Femur (tissue), 1 donor: ENCODE data around the gene LRRK2.
"Not testable (repeated sequence)": the region's sequence is repeated elsewhere in the genome, so short reads cannot be mapped to it uniquely, and the experiment has no call there.

Source experiments
- DNase-seq: peaks from one replicate; pipeline ENCODE4 v3.0.0-alpha.2; 2017

Gene LRRK2

GRCh38 chr12:40250652-40251051 lies 25.9 kb downstream of the LRRK2 start:
- not testable (repeated sequence) for DNase-seq

DNA sequence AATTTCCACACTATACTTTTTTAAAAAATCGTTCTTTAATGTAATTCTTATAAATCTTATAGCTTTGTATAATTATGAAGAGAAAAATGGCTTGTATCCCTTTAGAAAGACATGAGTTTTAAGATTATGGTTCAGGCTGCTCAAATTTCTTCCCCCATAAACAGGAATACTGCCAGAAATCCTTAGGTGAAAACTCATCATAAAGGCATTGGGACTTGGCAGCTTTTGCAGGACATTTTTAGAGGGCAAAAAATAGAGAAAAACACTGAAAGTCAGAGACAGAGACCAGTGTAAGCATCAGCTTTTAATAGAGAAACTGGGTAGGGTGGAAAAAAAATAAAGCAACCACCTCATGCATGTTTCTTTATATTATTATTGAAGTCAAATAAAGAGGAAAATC lies 29.1 kb downstream of the LRRK2 start:
- no peak for DNase-seq

DNA sequence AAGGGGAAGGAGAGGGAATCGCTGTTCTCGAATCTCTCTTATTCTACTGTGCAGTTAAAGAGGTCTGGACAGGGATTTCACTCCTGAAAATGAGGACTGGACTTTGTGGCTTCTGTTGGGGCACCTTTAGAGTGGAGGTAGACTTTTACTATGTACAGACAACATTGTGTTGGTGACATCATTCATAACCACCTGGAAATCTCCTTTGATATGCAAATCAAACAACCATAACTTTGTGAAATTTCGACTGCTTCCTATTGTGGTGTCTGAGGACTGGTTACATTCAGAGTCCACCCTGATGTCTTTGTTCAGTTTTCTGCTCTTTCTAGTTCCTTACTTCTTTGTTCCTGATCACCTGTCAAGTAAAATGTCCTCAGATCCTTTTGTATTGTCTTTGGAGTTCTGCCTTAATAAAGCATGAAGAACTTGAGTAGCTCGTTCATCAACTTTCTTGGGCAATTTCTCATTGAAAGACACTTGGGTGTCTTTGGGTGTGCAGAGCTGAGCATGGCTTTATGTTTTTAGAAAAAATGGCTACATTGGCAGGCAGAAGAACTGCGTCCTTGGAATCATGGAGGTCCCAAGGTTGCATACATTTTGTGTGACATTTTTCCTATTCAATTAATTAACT lies 29.8 kb downstream of the LRRK2 start:
- no peak for DNase-seq

DNA sequence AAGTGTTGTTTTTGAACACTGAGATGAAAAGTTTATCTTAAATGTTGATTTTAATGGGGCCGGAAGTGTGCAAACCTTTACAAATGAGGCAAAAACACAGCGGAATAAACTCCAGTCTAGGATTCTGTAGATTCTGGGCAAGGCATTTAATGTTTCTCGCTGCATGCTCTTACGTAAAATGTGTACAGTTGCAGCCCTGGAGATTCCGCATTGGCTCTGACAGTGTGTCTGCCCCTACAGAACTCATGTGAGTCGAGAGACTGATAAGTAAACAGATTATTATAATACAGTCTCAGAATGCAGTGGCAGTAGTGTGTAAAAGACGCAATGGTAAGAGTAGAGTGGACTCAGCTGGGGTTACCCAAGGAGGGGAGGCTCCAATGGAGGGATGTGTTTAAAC lies 33.6 kb downstream of the LRRK2 start:
- no peak for DNase-seq

- no peak for DNase-seq
Observed at GRCh38 chr12:40261937-40262336, 37.1 kb downstream of the LRRK2 start.

- DNase-seq: no peak
Observed at GRCh38 chr12:40262657-40263056, 37.9 kb downstream of the LRRK2 start.

DNA sequence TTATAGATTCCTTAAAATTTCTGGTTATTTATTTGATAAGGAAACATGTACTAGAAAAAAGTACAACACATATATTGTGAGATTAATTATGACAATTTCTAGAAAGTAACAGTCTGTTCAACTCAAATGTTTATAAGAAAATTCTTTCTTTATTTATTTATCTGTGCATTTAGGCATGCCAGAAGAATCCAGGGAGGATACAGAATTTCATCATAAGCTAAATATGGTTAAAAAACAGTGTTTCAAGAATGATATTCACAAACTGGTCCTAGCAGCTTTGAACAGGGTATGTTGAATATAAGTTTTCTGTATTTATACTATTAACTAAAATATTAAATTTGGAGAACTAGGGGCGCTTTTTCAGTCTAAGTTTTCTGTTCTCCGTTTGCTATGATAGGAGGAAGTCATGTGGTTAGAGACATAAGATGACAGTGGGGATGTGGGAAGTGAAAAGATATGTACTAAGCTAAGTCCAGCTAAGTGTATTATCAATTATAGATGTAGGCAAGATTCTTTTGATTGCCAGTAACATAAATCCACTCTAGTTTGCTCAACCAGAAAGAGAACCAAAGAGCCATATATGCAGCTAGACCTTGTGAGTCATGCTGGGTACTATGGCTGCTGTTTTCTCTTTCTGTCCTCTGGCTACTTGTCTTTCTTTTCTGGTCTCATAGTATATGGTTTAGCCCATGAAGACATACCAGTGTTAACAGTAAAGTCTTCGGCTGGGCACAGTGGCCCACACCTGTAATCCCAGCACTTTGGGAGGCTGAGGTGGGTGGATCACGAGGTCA lies 39.0 kb downstream of the LRRK2 start:
- DNase-seq: no peak

- DNase-seq: no peak
Observed at GRCh38 chr12:40271981-40272664, 47.3 kb downstream of the LRRK2 start.

DNA sequence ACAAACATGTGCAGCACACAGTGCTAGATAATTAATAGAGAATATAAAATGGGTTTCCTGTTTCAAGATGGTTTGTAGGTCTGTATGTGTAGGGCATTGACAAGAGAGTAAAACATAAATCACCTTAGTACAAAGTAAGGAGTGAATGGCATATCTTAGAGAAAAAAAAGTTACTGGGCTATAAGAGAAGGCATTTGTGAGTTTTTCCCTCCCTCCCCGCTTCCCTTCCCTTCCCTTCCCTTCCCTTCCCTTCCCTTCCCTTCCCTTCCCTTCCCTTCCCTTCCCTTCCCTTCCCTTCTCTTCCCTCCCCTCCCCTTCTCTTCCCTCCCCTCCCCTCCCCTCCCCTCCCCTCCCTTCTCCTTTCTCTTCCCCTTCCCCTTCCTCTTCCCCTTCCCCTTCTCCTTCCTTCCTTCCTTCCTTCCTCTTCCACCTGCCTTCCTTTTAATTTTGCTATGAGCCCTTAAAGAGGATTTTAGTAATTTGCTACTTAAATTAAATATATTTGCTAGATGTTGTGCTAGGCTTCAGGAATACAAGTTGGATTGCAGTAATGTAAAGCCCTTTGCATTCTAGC lies 57.1 kb downstream of the LRRK2 start:
- DNase-seq: no peak

DNA sequence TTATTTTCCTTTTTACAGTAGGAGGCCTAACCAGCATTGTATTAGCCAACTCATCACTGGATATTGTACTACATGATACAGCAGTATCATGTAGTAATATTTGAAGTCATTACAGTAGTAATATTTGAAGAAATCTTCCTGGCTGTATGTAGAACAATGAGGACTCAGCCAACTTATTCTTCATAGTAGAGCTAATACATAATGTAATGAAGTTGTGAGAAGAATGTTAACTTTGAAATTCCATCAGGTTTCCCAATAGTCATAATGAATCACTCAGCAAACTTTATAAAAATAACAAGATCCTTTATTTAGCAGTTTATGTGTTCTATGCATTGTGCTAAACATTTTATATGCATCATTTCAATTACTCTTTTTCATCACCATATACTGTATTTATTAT lies 61.8 kb downstream of the LRRK2 start:
- no peak for DNase-seq

- no peak for DNase-seq
Observed at GRCh38 chr12:40287369-40287975, 62.7 kb downstream of the LRRK2 start.

GRCh38 chr12:40292788-40293429 lies 68.1 kb downstream of the LRRK2 start:
- DNase-seq: no peak

DNA sequence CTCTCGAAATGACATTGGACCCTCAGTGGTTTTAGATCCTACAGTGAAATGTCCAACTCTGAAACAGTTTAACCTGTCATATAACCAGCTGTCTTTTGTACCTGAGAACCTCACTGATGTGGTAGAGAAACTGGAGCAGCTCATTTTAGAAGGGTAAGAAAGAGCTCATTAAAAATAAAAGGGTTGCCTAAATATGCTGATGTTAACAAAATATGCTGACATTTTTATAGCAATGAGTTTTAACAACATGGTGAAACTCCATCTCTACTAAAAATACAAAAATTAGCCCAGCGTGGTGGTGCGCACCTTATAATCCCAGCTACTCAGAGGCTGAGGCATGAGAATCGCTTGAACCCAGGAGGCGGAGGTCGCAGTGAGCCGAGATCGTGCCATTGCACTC lies 73.5 kb downstream of the LRRK2 start:
- no peak for DNase-seq

DNA sequence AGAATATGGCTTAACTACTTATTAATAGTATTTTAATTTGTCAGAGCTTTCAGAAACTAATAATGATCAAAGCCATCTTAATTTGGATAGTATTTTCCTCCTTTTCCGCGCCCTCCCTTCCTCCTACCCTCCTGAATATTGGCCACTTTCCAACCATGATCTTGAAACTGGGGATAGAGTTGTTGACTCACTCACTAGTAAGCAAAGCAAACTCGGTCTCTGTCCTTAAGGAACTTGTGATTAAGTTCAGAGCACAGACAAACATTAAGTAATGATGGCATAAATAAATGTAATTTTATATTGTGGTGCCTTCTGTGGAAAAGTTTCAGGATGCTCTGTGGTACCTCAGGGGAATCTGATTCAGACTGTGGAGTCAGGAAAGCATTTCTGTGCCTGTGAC lies 75.7 kb downstream of the LRRK2 start:
- DNase-seq: no peak

DNA sequence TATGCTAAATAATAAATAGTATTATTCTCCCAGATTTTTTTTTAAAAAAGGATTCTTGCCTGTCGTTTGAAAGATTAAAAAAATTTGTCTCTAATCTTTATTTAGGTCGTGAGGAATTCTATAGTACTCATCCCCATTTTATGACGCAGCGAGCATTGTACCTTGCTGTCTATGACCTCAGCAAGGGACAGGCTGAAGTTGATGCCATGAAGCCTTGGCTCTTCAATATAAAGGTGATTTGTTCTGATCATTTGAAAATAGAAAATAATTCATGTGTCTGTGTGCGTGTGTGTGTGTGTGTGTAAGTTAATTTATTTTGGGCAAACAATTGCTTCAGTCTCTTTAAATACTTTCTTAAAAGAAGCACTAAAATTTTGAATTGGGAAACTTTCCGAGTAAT lies 84.2 kb downstream of the LRRK2 start:
- no peak for DNase-seq

- no peak for DNase-seq
Observed at GRCh38 chr12:40310211-40310610, 85.4 kb downstream of the LRRK2 start.

DNA sequence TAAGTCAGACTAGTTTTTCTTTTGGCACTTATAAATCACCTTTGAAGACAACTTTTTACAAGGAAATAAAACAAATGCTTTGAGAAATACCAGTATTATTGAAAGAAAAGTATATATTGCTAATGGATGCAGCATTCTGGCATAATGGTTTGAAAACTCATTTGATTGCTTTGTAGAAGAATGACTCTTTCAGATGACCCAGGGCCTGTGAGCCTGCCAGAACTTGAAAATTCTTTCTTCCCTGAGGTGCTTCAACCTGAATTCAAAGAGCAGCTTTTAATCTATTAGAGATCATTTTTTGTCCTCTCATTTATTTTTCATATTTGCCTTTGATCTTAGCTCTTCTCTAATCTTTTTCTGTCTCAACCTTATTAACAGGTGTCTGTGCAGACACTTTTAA lies 87.4 kb downstream of the LRRK2 start:
- DNase-seq: no peak

DNA sequence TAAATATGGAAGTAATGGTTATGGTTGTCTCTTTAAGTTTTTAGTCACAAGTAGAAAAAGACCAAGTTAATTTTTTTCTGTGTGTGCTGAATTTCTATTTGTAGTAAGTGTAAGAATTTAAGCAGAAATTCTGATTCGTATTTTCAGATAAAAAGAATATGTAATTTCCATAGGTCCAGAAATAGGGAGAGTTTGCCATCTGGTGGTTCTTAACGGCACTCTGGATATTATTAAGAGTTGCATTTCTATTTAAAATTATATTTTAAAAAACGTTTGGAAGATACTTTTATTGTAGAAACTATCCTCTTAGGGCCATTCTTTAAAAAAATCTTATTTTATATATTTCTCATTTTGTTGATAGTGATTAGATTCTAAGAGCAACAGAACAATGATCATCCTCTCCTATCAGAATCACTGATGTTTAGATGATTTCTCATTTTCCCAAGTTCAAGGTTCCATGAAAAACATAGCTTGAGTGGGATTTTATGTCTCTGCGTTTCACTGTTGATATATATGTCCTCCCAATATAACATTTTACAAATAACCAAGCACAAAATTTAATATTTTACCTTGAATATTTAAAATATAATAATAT lies 88.3 kb downstream of the LRRK2 start:
- DNase-seq: no peak

GRCh38 chr12:40313928-40314327 lies 89.1 kb downstream of the LRRK2 start:
- DNase-seq: no peak

- DNase-seq: no peak
Observed at GRCh38 chr12:40314927-40315326, 90.1 kb downstream of the LRRK2 start.

- DNase-seq: no peak
Observed at GRCh38 chr12:40315375-40315774, 90.6 kb downstream of the LRRK2 start.

- DNase-seq: no peak
Observed at GRCh38 chr12:40324261-40324660, 99.5 kb downstream of the LRRK2 start.
